Effector CD4-positive, alpha-beta T cell (primary cell): ENCODE measurements around the gene NASP.

ENCODE experiments used
- DNase-seq: peaks from one replicate; pipeline ENCODE4 v3.0.0-alpha.2; 2020

Gene NASP

DNA sequence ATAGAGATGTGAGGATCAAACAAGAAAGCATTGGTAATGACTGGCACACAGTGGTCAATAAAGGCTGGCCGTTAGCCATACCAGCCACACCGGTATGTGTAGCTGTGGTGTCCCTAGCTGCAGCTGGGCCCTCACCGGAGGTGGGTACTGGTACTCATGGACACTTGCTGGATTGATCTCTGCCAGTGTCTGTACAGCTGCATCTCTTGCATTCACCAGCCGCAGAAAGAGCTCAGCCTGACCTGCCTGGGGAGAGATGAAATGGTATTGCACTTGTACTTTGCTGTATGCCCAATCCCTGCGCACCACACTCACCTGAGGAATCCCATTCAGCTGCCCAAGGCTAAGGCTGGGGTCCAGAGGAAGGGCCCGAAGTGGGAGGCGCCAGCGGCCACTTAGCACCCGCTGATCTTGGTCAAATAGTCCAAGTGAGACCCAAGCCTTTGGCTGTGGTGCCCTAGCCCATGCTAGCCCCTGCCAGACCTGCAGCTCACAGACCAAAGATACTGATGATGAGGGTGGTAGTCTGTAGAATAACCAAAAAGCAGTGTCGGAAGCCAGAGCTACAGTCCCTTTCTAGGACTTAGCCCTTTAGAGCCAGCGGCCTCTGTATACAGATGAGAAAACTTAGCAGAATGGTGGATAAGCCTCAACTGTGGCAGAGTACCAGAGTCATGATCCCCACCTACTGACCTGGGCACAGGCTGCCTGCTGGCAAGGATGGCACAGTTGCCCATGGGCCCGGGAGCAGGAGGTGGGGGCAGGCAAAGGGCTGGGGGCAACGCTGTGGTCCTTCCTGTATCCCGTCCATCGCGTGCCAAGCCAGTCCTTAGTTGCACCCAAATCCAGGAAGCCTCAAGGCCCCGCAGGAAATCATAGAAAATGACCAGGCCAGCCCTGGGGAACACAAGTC, 37.0 kb downstream of the NASP start:
- no peak for DNase-seq

DNA sequence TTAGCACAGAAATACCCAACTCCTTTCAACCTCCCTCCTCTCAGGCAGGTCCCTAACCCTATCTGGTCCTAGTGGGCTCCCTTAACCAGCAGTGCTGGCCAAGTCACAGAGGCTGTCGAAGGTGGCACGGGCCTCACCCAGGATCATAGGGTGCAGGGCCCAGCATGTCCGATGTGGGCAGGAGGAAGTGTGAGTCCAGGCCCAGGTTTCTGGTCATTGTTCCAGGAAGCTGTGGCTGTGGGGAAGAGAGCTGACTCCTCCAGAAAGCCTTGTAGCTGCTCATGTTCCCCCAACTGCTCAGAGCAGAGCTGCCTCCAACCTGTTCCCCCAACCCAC, 37.6 kb downstream of the NASP start:
- DNase-seq: no peak

DNA sequence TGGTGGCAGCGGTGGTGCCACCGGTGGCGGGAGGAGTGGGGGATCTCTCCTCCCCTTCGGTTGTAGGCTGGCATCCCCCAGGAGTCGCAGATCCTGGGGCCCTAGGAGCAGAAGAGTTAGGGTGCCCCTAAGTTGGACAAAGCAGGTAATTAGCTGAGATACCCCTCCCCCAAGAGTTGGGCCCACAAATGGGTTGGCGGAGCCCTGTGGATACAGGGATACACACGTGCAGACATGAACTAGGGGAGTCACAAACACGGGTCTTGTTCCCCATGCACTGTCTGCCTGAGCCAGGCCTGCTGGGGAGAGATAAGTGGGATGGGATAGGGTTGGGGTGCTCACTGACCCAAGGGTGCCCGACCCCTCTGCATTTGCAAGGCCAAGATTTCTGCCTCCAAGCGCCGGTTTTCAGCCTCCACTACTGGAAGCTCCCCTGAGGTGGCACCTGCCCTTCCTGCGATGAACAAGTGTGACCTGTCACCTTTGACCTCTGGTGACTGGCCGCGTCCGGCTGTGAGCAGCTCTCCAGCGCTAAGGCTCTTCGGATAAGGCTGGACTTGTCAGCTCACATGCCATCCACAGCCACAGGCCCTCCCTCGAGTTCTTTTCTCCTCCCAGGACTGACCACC, 38.2 kb downstream of the NASP start:
- no peak for DNase-seq

DNA sequence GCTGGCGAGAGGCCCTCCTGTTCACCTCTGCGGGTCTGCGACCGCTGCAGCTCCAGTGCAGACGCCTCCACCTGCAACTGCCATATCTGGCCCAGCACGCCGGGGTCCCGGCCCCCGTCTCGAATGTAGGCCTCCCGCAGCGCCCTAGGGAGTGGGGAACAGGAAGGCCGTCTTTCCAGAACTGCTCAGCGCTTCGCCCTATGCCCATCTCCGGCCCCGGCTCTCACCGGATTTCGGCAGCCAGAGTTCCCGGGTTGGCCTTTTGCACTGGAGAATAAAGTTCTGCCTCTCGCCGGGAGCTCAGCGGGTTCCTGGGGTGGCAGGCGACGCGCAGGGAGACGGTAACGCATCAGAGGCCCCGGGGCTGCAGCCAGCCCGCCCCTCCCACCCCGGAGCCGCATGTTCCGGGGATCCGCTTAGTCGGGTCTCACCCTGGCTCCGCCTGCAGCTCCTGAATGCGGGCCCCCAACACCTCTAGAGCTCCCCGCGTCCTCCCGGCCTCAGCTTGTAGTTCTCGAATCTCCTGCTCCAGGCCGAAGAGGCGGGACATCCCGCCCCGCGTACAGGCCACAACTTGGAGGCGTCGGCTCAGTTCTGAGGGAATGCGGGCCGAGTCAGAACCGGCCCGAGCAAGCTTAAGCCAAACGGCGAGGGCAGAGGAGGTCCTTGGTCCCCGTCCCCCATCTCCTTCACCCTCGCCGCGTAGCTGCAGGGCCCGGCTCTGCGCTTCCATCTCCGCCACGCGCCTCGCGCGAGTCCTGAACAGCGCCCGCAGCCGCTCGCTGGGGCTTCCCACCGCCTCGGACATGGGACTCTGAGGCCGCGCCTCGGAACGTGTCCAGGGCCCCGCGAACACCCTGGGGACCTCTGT, 38.9 kb downstream of the NASP start:
- DNase-seq: no peak

DNA sequence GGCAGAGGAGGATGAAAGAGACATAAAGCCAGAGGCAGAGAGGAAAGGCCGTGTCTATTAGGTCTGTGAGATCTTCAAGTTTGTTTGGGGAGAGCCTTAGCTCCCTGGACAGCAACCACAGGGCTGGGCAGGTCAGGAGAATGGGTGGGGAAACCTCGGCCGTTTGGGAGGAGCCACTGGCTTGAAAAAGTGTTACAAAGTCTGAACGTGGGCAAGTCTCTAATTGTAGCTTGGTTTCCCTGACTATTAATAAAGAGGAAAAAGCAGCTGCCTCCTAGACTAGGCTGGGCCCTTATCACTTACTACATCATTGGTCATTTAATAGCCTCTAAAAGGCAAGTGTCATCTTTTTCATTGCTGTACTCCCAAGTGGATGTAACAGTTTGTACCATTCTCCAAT, 40.1 kb downstream of the NASP start, which contains the start of gene CCDC17:
Gene CCDC17 (minus strand): TSS at position 83 of the 400 bp plus-strand sequence. CDS start 145 bp downstream, outside the sequence.
- DNase-seq: no peak

DNA sequence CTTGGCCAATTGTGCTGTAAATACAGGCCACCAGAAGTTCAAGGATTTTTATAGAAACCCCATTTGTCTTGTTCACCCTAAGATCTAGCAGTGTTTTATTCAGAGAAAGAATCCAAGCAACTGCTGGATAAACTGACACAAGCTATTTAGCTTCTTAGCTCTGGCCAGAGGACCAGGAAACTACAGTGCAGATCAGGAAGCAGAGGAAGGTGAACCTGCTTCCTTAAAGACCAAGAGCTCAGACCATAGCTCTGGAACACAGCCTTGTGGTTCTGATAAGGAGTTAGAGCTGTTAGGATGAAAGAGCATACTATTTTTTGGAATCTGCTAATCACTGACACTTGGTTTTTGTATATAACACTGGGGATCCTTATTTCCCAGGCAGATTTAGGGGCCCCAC, 45.2 kb downstream of the NASP start:
- DNase-seq: no peak

DNA sequence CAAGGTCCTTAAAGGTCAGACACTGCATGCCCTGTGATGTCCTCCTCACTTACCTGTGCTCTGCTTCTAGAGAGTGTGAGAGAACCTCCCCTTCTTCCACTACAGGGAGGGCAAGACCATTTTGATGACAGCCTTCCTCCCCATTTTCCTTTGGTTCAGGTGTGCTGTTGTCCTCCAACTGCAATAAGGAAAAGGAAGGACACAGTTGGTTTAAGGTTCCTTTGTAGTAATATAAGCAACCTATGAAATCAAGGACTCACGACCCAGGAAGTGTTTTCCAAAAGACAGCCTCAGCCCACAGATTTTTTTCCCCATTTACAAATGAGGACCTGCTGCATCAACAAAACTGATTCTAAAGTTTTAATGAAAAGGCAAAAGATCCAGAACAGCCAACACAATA, 46.6 kb downstream of the NASP start:
- DNase-seq: no peak

DNA sequence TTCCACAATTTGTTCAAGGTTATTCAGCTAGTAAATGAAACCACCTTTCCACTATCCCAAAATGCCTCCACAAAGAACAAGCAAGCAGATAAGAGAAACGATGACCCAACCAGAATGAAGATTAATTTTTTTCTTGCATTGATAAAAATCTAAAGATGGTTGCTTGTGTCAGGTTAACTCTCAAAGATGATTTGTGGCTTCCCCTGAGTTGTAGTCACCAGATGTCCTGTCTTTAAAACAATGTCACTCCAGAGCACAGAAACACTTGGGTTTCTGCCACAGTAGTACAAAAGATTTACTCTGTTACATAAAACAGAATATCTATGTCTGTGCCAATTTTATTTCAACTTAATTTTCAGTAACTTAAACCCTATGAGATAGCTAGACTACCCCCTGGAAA, 51.4 kb downstream of the NASP start:
- DNase-seq: no peak

DNA sequence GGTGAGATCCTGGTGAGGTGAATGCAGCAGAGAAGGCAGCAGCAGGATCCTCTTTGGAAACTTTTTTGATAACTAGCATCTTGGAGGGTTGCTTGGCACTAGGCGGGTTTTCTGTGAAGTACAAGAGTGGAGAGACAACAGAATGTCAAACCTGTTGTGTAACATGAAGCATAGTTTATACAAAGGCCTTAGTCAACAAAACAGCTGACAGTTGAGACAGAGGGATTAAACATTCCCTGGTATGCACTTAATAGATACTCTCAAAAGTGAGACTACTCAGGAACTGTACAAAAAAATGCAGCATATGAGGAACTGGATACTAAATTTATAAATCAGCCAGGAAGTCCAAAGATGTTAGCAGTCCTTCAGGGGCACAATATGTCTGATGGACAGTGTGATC, 56.5 kb downstream of the NASP start:
- DNase-seq: no peak

DNA sequence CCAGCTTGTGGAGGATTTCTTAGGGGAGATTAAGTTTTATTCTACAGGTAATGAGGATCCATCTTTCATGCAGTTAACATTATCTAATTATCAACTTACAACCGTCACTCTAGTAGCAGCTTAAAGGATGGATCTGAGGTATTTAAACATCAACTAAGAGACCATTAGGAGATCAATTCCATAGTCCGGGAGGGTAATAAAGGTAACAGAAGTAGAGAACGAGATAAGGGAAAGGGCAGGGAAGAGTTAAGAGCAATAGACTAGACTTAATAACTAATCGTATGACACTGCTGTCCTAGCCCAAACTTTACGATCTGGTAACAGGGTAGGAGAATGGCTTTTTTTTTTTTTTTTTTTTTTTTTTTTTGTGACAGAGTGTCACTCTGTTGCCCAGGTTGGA, 59.5 kb downstream of the NASP start:
- DNase-seq: no peak

DNA sequence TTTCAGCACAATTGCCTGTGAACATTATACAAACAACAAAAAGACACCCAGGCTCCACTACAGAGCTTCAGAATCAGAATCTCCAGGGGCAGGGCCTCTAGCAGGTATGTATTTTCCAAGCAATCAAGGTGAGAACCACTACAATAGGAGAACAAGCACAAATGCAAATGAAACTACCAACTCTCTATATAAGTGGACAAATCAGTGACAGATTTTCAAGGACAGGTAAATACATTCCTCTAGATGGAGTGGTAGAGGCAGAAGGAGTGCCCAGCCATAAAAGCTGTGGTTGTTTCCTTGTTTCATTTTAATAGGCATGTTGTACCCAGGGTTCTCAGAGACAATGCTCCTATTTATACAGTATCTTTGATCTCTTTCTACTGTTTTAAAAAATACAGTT, 60.1 kb downstream of the NASP start:
- DNase-seq: no peak

DNA sequence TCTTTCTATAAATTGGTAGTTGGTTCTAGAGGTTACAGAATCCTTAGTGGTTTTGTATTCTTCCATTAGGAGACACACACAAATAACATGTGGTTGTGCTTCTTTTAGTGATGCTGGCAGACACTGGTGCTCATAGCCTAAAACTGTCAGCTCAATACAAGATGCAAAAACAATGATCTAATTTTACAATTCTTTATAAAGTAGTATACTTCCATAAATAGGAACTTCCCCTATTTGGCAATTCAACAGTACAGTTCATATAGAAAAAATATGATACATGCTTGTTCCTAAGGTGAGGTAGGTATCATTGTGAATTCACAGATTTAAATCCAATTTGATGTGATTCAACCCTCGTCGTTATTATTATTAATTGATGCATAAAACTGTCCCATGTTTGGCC, 60.8 kb downstream of the NASP start:
- DNase-seq: no peak

DNA sequence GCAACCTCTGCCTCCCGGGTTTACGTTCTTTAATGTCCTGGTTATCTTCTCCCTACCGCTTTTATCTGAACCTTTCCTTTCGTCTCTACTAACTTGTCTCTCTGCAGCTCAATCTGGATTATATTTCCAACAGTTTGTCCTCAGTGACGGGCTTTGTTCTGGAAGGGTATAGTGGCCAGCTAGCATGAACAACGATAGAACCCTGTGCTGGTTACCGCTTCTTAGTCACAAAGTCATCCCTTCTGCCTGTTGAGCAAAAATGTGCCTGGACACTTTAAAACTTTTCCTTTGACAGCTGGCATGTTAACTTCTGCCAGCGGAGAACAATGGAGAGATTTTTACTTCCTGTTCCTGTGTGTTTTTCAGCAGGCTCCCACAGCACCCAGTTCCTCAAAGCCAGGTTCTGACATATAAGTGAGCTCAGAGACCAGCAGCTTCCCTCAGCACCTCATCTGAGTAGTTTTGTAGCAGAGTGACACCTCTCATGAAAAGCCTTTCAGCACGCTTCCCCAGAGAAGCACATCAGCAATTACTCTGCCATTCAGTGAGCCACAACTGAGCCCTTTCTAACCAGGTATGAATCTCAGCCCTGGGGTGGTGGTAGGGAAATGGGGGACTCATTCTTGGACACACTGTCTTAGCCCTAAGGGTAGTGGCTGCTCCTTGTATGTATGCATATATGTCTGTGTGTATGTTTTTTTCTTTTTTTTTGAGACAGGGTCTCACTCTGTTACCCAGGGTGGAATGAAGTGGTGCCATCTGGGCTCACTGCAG, 63.6 kb downstream of the NASP start:
- no peak for DNase-seq

DNA sequence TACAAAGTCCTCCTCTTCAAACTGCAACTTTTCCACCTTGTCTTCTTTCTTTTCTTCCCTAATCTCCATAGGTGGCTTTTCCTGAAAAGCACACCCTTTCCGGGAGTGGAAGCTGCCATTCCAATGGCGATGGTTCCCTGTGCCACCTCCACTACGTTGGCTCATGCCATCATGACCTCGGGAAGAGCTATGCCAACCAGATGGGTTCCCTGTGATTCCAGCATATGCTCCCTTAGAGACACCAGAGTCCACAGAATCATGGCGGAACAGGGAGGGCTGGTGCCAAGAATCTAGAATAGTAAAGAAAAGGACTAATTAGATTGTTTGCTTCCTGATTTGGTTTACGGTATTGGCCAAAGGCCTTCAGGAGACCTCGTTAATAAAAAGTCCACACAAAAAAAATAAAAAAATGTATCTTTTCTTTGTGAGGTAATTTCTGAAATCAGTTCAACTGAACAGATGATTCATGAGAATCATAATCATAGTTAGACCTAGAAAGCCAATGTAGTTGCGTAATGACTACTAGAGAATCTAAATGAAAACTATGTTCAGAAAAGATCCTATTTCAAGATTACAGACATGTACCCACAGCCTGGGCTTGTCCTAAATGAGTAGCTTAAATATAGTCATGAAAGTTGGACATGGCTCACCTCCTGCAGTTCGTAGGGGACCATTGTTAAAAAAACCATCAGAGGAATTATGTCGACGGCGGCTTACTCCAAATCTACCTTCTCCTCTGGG, 70.9 kb downstream of the NASP start:
- no peak for DNase-seq

DNA sequence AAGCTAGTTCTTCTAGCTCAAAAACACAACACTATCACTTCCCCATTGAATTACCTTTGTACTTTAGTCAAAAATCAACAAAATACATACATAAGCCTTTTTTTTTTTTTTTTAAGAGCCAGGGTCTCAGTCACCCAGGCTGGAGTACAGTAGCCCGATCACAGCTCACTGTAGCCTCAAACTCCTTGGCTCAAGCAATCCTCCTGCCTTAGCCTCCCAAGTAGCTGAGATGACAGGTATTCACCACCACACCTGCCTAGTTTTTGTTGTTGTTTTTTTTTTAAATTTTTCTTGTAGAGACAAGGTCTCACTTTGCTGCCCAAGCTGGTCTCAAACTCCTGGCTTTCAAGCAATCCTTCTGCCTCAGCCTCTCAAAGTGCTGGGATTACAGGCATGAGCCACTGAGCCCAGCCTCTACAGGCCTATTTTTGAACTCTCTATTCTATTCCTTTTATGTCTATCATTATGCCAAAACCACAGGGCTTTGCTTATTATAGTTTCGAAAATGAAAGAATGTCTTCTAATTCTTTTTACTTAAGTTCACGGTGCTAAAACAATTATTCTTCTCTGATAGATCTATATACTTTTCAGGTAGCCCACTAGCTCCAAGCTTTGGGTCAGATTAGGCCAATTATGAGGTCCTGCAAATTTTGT, 72.9 kb downstream of the NASP start:
- no peak for DNase-seq

DNA sequence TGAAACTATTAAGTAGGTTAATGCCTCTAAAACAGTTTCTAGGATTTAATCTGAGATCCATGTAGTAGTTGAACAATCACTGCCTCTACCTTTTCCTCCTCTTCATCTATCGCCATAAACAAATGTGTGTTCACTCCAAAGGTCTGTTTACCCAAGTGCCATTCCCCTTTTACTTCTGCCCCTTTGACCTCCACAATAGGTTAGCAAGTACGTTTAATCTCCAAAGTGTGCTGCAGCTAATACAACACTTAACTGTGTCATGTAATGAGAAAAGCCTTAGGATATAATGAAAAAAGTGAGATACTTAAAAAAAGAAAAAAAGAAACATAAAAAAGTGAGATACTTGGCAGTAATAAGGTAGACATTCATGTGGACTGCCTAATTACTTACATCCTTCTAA, 74.3 kb downstream of the NASP start:
- DNase-seq: no peak

DNA sequence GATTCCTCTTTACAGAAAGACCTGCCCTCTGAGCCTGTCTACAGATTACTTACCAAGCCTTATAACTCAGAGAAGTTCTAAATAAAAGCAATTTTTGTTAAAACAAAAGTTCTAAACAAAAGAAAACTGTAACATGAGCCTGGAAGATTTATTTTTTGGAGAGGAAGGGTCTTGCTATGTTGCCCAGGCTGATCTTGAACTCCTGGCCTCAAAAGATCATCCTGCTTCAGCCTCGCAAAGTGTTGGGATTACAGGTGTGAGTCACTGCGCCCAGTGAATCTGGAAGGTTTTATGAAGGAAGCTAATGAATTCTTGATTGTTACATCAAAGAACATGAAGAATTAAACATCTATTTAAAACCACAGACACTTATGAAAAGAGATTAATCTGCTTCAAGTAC, 75.4 kb downstream of the NASP start:
- DNase-seq: no peak

DNA sequence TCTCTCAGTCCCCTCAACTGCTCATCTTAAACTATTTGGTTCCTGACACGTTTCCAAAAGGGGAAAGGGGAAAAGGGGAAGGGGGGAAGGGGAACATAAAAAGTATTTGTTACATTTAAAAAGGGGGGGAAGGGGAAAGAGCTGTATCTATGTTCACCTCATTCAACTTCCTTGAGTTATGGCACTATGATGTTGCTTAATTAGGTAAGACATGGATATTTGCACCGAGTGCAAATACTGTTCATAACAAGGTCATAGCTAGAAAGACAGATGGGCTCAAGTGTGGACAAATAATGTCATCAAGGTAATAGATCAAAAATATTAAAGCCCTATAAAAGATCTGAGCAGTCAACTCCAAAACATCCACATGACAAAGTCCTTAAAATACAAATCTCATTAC, 76.5 kb downstream of the NASP start:
- no peak for DNase-seq

DNA sequence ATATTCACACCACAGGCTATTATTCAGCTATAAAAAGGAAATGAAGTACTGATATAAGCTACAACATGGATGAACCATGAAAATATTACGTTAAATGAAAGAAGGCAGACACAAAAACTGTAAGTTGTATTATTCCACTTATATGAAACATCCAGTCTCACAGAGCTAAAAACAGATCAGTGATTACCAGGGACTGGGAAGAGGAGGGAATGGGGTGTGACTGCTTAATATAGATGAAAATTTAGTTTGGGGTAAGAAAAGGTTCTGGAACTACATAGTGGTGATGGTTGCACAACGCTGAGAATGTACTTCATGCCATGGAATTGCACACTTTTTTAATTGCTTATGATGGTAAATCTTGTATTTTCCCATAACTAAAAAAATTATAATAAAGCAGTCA, 83.0 kb downstream of the NASP start:
- no peak for DNase-seq

DNA sequence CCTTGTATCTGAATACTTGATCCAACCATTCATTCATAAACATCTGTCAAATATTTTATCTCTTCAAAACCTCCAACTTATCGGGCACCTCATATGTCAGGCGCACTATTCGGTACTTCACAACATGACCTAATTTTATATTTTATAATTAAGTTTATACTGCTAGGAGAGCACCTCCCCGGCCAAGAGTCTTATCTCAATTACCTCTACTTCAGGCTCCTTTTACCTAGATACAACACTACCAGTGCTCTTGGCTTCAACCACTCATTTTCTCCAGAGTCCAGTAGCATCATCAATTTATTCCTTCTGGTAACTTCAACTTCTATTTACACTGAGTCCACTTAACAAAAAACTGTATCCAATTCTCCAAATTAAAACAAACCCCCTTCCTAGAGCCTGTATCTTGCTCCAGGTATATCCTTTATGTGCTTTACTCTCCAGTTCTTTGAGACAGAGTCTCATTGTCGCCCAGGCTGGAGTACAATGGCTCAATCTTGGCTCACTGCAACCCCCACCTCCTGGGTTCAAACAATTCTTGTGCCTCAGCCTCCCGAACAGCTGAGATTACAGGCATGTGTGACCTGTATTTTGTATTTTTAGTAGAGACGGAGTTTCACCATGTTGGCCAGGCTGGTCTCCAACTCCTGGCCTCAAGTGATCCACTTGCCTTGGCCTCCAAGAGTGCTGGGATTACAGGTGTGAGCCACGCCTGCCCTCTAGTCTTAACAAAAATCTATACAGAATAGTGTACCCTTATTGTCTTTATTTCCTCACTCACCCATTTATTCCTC, 83.7 kb downstream of the NASP start:
- DNase-seq: no peak
